ENCODE results near the gene RNF213.

RNF213 gene

DNA sequence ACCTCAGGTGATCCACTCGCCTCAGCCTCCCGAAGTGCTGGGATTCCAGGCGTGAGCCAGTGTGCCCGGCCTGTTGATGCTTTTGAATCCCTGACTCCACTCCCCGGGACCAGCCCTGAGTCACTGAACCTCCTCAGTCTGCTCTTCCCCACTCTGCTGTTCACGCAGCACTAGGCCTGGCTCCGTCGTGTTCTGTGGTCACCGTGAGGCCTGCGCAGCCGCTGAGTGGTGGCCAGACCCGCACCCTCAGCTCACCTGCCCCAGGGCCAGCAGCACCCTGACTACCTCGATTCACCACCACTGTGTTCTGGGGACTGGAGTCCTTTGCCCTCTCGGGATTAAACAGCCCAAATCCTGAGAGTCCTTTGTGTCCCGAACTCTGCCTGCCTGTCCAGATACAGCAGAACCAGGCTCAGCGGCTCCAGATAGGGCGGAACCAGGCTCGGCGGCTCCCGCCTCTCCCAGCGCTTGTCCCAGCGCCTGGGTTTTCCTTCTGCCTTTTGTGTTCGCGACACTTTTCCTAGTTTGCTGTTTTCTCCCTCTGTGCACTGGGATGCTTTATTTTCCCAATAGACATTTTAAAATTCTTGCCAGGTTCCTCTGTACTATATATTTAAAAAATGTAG, 95.7 kb downstream of the RNF213 start:
- no peak for DNase-seq

DNA sequence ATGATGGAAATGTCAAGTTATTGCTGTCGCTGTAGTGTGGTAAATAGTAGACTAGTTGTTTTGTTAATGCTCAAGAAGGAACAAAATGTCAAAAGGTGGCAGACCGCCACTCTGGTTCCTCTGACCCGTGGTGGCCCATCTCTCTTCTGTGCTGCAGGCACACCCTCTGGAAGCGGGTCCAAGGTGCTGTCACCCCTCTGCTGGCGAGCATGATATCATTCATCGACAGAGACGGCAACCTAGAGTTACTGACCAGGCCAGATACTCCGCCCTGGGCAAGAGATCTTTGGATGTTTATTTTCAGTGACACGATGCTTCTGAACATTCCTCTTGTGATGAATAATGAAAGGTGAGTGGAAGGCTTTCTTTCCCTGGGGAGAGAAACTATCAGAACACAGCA, 97.5 kb downstream of the RNF213 start:
- DNase-seq: no peak

DNA sequence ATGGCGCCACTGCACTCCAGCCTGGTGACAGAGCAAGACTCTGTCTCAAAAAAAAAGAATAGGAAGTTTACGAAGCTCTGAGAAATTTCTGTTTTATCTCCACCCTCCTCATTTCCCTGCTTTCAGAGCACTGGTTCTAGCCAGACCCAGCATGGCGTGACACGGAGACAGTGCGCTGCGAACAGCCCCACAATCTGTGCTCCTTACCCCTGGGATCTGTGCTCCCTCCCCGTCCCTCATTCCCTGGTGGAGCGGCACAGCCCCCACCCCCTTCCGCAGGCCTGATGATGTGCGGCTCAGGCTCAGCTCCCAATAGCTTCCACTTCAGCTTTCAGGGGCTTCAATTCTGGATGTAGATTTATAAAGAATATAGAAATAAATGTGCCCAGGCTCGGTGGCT, 98.2 kb downstream of the RNF213 start:
- DNase-seq: no peak

DNA sequence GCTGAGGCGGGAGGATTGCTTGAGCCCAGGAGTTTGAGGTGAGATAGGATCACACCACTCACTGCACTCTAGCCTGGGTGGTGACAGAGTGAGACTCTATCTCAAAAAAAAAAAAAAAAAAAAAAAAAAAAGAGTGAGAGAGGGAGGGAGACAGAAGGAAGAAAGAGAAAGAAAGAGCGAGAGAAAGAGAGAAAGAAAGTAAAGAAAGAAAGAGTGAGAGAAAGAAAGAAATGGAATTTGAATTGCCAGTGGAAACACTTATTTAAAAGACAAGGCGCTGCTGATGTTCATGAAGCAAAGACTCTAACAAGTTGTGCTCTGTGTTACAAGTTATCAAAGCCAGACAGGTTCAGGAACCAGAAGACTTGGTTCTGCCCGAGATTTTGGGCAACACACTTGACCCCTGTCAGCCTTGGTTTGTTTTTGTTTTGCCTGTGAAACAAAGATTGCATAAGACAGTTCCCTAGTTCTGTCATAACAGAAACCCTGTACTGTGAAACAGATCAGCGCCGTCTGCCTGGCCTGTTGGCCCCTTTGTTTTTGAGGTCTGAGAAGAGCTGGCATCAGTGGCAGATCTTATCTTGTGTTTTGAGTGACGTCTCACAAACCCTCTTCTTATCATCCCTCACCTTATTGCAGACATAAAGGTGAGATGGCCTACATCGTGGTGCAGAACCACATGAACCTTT, 98.9 kb downstream of the RNF213 start:
- no peak for DNase-seq

DNA sequence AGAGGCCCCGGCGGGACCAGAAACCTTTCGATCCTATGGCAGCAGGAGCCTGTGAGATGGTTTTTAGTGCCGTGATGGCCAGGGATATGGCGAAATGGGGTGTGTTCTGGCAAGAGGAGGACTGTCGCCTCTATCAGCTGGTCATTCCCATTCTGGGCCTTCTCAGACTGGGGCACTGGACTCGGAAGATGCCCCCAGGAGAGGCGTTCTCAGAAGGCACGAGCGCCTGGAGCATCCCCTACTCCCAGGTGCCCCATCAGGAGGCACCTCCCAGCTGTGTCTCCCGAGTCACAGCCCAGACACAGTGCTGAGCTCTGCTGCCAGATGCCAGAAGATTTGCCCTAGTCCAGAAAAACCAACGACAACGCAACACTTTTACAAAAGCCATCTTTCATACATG, 99.7 kb downstream of the RNF213 start:
- DNase-seq: no peak

DNA sequence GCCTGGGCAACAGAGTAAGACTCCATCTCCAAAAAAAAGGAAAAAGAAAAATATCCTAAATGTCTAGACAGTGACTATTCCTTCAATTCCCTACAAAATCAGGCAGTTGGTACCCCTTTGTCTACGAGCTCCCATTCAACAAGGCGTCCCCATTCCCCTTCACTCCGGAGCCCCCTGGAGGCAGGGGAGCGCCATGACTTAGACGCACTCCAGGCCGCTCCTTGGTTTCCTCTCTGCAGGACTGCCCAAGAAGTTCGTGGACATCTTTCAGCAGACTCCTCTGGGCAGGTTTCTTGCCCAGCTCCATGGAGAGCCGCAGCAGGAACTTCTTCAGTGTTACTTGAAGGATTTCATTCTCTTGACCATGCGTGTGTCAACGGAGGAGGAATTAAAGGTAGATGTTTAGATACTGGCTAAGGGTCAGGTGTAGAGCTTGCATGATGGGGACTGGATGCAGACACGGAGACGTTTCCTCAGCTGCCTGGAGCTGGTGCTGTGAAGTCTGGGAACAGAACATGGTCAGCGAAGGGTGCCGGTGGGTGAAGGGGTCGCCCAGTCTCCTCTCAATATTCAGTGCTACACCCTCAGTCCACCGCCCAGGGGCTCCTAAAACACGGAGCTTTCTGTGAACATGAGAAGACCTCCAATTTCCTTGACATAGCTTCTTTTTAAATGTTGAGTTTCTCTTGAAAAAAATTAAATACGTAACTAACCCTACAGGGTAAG, 101.0 kb downstream of the RNF213 start:
- no peak for DNase-seq

DNA sequence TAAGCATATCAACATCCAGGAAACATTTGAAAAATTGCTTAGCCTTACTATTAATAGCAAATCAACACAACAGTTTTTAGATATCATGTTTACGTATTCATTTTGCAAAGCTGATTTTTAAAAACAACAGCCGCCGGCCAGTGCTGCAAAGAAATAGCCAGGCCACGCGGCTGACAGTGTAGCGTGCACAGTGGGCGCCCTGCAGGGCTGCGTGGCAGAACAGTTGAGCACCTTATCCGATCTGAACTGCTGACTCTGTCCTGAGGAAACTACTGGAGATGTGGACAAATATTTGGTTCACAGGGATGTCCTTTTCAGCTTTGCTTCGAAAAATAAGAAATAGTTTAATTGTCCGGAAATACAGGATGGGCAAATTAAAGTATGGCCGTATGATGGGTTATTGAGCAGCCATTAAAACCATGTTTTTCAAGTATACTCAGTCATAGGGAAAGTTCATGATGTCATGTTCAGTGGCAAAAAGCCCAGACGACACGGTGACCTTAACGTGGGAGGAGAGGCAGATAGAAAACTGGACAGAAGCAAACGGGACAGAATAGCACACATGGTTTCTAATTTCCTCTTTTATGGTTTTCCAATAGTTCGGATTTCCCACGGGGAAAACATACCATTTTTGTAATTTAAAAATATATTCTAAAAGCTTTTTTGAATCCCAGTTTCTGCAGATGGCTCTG, 101.9 kb downstream of the RNF213 start:
- DNase-seq: no peak

DNA sequence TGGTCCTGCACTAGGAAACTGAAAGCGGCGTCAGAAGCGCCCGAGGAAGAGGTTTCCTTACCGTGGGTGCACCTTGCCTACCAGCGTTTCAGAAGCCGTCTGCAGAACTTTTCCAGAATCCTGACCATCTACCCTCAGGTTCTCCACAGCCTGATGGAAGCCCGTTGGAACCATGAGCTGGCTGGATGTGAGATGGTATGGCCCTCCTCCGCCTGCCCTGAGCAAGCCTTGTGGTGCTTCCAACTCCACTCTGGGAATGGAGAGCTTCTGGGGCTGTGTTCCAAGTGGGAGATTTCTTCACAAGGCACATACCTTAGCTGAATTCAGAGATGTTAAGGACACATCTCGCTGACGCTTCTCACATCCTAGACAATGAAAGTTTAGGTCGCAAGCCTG, 102.5 kb downstream of the RNF213 start:
- no peak for DNase-seq

DNA sequence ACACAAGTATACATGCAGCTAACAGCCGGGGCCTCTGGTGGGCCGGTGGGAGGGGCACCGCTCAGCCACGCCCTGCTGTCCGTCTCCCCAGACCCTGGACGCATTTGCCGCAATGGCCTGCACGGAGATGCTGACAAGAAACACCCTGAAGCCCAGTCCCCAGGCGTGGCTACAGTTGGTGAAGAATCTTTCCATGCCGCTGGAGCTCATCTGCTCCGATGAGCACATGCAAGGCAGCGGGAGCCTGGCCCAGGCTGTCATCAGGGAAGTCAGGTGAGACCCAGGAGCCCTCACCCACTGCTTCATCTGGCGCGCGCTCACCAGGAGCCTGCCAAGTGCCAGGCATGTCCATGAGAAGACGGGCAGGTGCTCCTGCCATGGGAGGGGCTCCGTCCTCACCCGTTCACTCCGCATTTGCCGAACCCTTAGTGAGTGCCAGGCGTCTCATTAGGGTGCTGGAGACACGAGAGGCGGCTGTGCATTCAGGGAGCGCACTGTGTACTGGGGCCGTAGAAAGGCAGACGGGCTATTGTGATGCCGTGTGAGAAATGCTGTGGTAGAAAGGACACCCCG, 103.0 kb downstream of the RNF213 start:
- DNase-seq: no peak

DNA sequence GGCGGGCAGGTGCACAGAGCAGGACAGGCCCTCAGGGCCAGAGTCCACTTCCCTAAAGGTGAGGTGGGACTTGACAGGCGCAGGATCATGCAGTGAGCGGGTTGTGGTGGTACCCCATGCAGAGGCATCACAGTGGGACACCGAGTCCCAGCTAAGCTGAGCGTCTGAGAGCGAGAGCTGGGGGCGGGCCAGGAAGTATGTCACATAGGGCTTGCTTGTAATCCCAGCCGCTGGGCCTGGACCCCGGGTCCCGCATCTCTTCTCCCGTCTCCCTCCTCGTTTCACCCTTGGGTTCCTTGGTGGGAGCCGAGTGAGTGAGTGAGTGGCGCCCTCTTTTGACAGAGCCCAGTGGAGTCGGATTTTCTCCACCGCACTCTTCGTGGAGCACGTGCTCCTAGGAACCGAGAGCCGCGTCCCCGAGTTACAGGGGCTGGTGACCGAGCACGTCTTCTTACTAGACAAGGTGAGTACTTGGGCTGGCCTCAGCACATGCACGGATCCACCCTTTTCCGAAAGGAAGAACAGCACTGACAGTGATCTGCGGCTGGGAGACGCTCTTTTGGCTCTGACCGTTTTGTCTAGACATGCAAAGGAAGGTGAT, 103.5 kb downstream of the RNF213 start:
- no peak for DNase-seq

DNA sequence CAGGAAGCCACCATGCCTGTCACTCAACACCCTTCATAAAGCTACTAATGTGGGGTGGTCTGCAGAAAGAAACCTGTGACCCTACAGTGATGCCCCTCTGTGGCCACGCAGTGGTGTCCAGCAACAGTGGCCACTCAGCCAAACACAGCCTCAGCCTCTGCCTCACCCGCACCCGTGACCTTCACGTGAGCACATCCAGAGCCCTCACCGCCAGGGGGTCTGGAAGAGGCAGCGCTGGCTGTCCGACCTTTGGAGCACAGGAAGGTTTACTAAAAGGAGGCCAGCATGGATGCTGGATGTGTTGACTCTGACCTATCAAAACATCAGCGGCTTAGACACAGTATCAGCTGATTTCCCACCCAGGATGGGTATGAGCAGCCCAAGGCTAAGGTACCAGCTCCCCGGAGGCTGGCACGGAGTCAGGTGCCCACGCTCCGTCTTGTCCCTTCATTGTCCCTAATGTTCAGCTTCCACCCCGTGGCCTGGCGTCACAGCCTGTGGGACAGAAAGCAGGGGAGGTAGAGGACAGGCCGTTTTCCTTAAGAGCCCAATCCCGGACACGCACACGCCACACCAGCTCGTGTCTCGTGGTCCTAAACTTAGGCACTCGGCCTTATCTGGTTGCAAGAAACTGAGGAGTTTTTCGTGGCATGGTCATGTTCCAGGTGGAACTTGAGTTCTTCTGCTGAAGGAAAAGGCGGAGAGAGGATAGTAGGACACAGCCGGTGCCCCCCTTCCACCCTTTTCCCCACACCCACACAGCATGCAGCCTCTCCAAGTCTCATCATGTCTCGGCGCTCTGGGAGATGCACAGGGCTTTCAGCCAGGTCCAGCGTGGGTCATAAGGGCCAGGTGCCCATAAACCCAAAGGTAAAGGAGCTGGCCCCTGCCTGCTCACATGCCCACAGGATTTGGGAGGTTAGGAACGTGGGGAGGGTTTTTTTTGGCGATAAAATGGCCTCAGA, 104.6 kb downstream of the RNF213 start:
- no peak for DNase-seq

DNA sequence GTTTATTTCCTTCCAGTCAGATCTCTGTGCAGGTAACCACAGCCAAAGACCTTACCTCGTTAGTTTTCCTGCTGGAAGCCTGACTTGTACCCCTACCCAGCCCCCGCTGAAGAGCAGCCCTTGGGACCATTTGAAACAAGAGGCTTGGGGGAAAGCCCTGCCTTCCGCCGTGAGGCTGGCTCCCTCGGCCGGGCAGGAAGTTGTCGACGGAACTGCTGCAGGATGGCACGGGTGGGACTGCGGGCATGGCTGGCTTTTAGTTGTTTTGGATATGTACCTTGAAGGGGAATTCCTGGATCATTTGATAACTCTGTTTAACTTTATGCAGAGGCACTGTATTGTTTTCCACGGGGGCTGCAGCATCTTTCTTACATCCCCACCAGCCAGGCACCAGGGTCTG, 105.3 kb downstream of the RNF213 start:
- DNase-seq: no peak

DNA sequence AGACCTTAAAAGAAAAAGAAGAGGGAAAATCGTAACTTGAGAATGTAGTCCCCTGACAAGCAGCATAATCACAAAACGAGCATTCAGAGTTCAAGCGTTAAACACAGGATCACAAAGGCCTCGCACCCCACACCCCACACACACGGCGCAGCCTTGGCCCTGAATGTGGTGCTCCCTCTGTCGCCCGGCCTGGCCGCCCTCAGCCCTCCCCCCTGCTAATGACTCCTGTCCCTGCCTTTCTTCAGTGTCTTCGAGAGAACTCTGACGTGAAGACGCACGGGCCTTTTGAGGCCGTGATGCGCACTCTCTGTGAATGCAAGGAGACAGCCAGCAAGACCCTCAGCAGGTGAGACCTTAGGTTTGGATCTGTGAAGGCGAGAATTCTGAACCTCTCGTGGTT, 106.9 kb downstream of the RNF213 start:
- DNase-seq: no peak

DNA sequence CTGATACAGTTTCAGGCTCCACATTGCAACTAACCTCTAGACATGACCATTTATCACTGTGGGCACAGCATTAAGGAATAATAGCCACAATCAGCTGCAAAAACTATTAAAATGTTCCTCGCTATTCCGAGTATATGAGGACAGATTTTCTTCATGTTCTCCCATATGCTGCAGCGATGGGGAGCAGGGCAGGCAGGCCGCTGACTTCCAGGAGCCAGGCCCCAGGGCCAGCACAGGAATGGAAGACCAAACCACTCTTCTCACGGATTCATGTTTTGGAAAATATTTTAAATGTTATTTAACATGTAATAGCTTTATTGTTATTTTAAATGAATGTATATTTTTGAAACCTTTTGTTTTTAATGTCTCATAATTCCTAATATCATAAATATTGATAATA, 110.5 kb downstream of the RNF213 start:
- no peak for DNase-seq

DNA sequence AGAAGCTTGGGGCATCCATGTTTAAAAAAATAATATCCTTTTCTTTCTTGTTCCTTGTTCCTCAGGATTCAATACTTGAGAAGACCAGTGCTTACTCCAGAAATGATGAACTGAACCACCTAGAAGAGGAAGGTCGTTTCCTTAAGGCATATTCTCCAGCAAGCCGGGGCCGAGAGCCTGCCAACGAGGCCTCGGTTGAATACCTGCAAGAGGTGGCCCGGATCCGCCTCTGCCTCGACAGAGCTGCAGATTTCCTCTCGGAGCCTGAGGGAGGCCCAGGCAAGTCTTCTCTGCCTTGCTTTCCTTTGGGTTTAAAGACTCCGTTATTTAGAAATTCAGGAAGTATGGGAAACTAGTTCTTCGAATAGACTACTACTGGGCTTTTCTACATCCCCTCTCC, 111.8 kb downstream of the RNF213 start:
- DNase-seq: no peak

DNA sequence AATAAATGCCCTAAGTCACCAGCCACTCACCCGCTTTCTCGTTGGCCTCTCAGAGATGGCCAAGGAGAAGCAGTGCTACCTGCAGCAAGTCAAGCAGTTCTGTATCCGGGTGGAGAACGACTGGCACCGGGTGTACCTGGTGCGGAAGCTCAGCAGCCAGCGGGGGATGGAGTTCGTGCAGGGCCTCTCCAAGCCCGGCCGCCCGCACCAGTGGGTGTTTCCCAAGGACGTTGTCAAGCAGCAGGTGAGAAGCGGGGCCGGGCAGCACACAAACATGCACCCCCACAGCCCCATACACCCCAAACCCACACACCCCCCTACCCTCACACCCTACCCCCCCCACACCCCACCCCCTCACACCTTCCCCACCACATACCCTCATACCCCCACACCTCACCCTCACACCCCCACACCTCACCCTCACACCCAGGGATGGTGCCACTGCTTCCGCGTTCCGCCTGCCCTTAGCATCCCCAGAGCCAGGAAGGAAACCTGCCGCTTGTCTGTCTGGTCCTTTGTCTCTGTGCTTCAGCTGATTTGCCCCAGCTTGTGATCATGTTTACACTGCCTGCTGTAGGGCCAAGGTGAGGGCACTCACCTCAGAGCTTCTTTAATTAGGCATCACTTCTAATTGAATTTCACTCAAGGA, 112.4 kb downstream of the RNF213 start:
- no peak for DNase-seq

DNA sequence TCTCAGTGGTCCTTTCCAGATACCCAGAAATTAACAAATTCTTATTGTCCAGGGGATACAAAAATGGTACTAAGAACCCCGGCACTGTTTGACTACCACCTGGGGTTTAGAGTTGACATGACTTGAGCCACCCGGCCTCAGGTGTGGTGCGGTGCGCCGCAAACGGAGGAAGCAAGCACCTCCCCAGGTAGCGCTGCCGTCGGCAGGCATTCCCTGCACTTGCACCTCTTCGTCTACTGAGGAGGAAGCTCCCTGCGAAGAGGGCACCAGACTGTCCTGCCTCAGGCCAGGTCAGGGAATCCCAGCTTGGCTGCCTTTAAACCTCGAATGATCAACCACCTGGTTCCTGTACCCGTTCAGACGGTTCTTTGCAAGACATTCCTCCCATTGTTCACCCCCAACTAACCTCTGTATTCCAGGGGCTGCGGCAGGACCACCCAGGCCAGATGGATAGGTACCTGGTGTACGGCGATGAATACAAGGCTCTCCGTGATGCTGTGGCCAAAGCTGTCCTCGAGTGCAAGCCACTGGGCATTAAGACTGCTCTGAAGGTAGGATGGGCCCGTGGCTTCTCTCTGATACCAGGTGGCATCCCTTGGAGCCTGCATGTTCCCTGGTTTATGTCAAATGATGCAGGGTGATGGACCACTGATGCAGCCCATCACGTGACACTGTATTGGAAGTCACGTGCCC, 113.5 kb downstream of the RNF213 start:
- DNase-seq: no peak

DNA sequence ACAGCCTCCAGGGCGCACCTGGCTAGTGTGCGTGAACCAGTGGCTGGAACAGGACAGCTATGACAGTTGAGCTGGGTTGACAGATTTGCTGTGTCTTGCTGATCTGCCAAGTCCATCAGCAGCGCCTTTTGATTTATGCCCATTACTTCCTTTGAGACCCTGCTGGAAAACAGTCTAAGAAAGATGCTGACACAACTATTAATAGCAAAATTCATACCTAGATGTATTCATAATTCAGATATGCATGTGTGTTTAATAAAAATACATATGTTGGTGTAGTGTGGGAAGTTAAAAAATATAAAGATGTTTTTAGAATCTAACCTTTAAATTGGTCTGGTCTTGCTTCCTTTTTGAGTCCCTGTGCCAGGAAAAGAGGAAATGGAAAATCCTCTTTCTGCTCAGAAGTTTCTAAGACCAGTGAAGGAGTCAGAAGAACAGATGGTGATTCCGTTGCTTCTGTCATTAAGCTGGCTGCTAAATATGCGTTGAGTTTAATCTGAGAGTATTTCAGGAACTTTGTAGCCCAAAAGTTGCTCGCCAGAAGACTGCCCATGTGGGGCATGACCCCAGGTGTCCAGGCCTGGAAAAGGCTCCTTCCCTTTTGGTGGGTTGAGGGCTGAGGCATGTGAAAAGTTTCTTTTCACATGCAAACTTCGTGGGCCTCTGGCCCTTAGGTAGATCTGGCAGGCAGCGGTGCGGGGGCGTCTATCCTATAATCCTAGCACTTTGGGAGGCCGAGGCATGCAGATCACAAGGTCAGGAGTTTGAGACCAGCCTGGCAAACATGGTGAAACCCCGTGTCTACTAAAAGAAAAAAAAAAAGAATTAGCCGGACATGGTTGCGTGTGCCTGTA, 114.3 kb downstream of the RNF213 start:
- no peak for DNase-seq

DNA sequence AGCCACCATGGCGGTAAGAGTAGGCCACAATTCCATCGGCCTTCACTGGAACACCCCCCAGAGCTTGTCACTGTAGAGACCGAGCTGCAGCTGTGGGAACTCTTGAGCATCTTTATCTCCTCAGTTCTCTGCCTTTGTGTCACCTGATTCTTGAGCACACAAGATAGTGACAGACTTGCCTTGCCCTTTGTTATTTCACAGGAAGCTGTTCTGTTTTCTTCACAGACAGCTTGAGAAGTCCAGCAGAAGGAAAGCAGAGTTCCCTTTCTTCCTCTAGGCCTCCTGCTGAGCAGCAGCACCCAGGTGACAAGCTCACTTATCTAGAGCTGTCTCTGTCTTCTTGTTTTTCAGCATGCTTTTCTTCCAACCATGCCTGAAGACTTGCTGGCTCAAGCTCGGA, 115.9 kb downstream of the RNF213 start:
- DNase-seq: no peak

DNA sequence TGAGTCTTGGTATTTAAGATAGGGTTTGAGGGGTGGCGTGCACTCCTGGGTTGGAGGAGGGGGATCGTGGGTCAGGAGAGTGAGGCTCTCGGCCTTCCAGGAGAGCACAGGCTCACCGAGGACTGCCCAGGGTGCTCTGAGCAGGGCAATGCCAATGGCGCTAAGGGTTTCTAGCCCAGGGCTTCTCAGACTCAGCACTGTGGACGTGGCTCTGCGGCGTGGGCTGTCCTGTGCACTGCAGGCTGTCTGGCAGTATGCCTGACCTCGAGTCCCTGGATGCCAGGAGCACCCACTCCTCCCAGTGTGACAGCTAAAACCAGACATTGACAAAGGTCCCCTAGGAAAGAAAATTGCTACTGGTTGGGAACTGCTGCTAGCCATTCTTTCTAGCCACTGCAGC, 117.1 kb downstream of the RNF213 start:
- no peak for DNase-seq

All from NCI-H748 treated with DMSO at 0.1 percent for 48 hours (cell line).